ENCODE measurements around the gene CDKAL1. TPM values are rescaled to one million over a fixed set of nuclear protein-coding genes. Genes with fewer than 3 reads are reported as not detected.

CDKAL1 gene
- total RNA-seq, 4 donors from 2014 or later = 24.7 to 32.8 (median 29.8) TPM

DNA sequence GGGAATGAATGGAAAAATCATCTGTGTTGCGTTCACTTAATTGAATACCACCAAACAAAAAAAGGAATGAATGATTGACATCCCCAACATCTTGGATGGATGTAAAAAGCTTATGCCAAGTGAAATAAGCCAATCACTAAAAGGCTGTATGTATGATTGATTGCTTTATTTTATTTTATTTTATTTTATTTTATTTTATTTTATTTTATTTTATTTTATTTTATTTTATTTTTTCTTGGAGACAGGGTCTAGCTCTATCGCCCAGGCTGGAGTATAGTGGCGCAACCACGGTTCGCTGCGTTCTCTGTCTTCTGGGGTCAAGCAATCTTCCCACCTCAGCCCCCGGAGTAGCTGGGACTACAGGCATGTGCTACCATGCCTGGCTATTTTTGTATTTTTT lies 263.3 kb downstream of the CDKAL1 start:
- DNase-seq = no peak
- no peaks in the 10 kb centered on the region for H3K36me3 ChIP-seq
- no peaks in the 10 kb centered on the region for H3K27me3 ChIP-seq
- 98% methylated on average over 7 of the region's 7 CpGs for WGBS, 2 donors
- H3K27ac ChIP-seq = no peak overlapping the region
- H3K4me1 ChIP-seq = no peaks in the 10 kb centered on the region
- TF ChIP-seq CTCF (IDR thresholded peaks at IDR 0.05) (no peak), POLR2A (IDR thresholded peaks at IDR 0.05) (no peak)
- H3K9me3 ChIP-seq = no peaks in the 10 kb centered on the region
- no peak overlapping the region for H3K4me3 ChIP-seq (replicated peaks in 1 of 3)
- intact Hi-C loops (cut with DNase I) = no loop called here

- Histone ChIP-seq H3K4me1 (peaks cover 3 to 9% of the 10 kb centered on the region in 2 donors), H3K36me3 (no peaks in the 10 kb centered on the region), H3K9me3 (no peaks in the 10 kb centered on the region), H3K4me3 (replicated peaks in 1 of 3) (no peak overlapping the region), H3K27me3 (no peaks in the 10 kb centered on the region), H3K27ac (no peak overlapping the region)
- TF ChIP-seq POLR2A (IDR thresholded peaks at IDR 0.05) (no peak), CTCF (IDR thresholded peaks at IDR 0.05) (no peak)
- no peak for DNase-seq
- intact Hi-C loops (cut with DNase I) = no loop called here
Measured at GRCh38 chr6:20800229-20800628, 266.0 kb downstream of the CDKAL1 start.

GRCh38 chr6:20800653-20801052 lies 266.4 kb downstream of the CDKAL1 start:
- intact Hi-C loops (cut with DNase I) = no loop called here
- Histone ChIP-seq H3K27ac (no peak overlapping the region), H3K4me1 (peaks cover 3 to 9% of the 10 kb centered on the region in 2 donors), H3K9me3 (no peaks in the 10 kb centered on the region), H3K4me3 (replicated peaks in 1 of 3) (no peak overlapping the region), H3K27me3 (no peaks in the 10 kb centered on the region), H3K36me3 (no peaks in the 10 kb centered on the region)
- 95 to 97% methylated on average over 4 of the region's 4 CpGs for WGBS, 2 donors
- no peak for DNase-seq
- TF ChIP-seq CTCF (IDR thresholded peaks at IDR 0.05) (no peak), POLR2A (IDR thresholded peaks at IDR 0.05) (no peak)

DNA sequence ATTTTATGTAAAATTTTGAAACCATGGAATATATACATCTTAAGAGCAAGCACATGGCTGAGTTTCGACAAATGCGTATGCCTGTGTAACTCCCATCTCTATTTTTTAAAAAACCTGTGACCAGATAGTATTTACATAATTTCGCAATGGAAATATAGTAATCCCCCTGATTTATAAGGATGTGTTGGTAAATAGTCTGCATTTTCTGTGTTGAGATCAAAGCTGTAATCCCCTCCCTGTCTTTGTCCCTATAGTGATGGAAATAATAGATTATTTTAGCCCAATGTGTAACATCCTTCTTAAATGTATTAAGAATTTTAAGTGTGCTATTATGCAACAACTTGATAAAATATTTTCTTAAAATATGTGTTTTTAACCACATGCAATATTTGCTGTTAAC lies 267.3 kb downstream of the CDKAL1 start:
- H3K27me3 ChIP-seq = no peaks in the 10 kb centered on the region
- WGBS, 2 donors = 97% methylated on average over 3 of the region's 3 CpGs
- peaks cover 3 to 9% of the 10 kb centered on the region in 2 donors for H3K4me1 ChIP-seq
- TF ChIP-seq POLR2A (IDR thresholded peaks at IDR 0.05) (no peak), CTCF (IDR thresholded peaks at IDR 0.05) (no peak)
- intact Hi-C loops (cut with DNase I) = no loop called here
- no peak for DNase-seq
- no peak overlapping the region for H3K27ac ChIP-seq
- no peaks in the 10 kb centered on the region for H3K36me3 ChIP-seq
- H3K4me3 ChIP-seq (replicated peaks in 1 of 3) = no peak overlapping the region
- H3K9me3 ChIP-seq = no peaks in the 10 kb centered on the region

DNA sequence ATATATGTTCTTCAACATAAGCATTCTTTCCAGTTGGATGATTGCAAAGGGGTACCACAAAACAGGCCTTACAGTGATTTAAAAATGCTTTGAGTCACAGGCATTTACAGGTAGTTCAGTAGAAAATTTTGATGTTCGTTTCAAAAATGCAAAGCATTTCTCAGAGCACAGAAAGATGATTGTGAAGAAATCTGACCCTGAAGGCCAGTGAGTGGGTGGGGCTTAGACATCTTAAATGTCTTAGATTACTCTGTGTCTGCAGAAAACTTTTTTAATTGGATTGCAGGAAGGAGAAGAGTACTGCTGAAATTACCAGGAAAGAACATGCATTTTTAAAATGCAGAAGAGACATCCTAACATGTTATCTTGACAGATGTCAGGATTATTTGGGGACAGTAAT lies 268.3 kb downstream of the CDKAL1 start:
- Histone ChIP-seq H3K27ac (no peak overlapping the region), H3K9me3 (no peaks in the 10 kb centered on the region), H3K4me1 (peaks cover 3 to 9% of the 10 kb centered on the region in 2 donors), H3K4me3 (replicated peaks in 1 of 3) (no peak overlapping the region), H3K36me3 (no peaks in the 10 kb centered on the region), H3K27me3 (no peaks in the 10 kb centered on the region)
- WGBS, 2 donors = 58 to 61% methylated on average over 1 of the region's 1 CpG
- TF ChIP-seq CTCF (IDR thresholded peaks at IDR 0.05) (no peak), POLR2A (IDR thresholded peaks at IDR 0.05) (no peak)
- DNase-seq = no peak
- intact Hi-C loops (cut with DNase I) = no loop called here
